HG03439 (cell line): ENCODE measurements around the gene FADD.
"Not testable (repeated sequence)": the region's sequence is repeated elsewhere in the genome, so short reads cannot be mapped to it uniquely, and the experiment has no call there.

ENCODE experiments used
- ATAC-seq: cut with Tn5 transposase; IDR thresholded peaks from one replicate; pipeline ENCODE4 v1.9.1; 2021; ENCODE audit warnings: mild to moderate bottlenecking, moderate library complexity; ENCODE audit not compliant: unreplicated experiment

FADD gene

GRCh38 chr11:70203751-70204465 lies 812 bp downstream of the FADD start:
- peak; percentile 29 for ATAC-seq

GRCh38 chr11:70204466-70204799 lies 1.3 kb downstream of the FADD start:
- ATAC-seq: no peak

GRCh38 chr11:70205049-70205725 lies 2.1 kb downstream of the FADD start:
- no peak for ATAC-seq

GRCh38 chr11:70205766-70206165 lies 2.7 kb downstream of the FADD start:
- ATAC-seq: no peak

GRCh38 chr11:70206226-70206981 lies 3.3 kb downstream of the FADD start:
- no peak for ATAC-seq

GRCh38 chr11:70206982-70207376 lies 3.9 kb downstream of the FADD start:
- ATAC-seq: no peak

GRCh38 chr11:70207531-70208131 lies 4.5 kb downstream of the FADD start:
- no peak for ATAC-seq

- no peak for ATAC-seq
Observed at GRCh38 chr11:70209391-70209912, 6.4 kb downstream of the FADD start.

- ATAC-seq: no peak
Observed at GRCh38 chr11:70210051-70210501, 7.0 kb downstream of the FADD start.

GRCh38 chr11:70210530-70210929 lies 7.4 kb downstream of the FADD start:
- no peak for ATAC-seq

- no peak for ATAC-seq
Observed at GRCh38 chr11:70212227-70212811, 9.2 kb downstream of the FADD start.

GRCh38 chr11:70217388-70217787 lies 14.3 kb downstream of the FADD start:
- ATAC-seq: not testable (repeated sequence)

- not testable (repeated sequence) for ATAC-seq
Observed at GRCh38 chr11:70218076-70218475, 15.0 kb downstream of the FADD start.

- no peak for ATAC-seq
Observed at GRCh38 chr11:70220136-70220535, 17.0 kb downstream of the FADD start.

GRCh38 chr11:70220920-70221319 lies 17.8 kb downstream of the FADD start:
- no peak for ATAC-seq

GRCh38 chr11:70225681-70226177 lies 22.6 kb downstream of the FADD start:
- no peak for ATAC-seq

GRCh38 chr11:70226183-70226582 lies 23.1 kb downstream of the FADD start:
- no peak for ATAC-seq

GRCh38 chr11:70226967-70227366 lies 23.9 kb downstream of the FADD start:
- ATAC-seq: no peak

GRCh38 chr11:70229737-70230136 lies 26.6 kb downstream of the FADD start:
- ATAC-seq: no peak

- ATAC-seq: no peak
Observed at GRCh38 chr11:70230151-70230839, 27.2 kb downstream of the FADD start.
